Activated naive CD8-positive, alpha-beta T cell treated with anti-CD3 and anti-CD28 coated beads, Interleukin-2, amount 50 U/mL, for 24 hours (primary cell): ENCODE results near the gene MPRIP.
"Not testable (repeated sequence)": the region's sequence is repeated elsewhere in the genome, so short reads cannot be mapped to it uniquely, and the experiment has no call there.

ENCODE experiments used
- ATAC-seq: fragments of 150-1000 bp; cut with Tn5 transposase; one replicate; pipeline ENCODE4 v1.10.0; 2021
- DNase-seq: peaks from one replicate; pipeline ENCODE4 v3.0.0; 2021
- H3K27ac Mint-ChIP-seq: one replicate; pipeline ENCODE4 v1.8.0; 2021; ENCODE audit warnings: mild to moderate bottlenecking, mixed read lengths
- H3K27me3 Mint-ChIP-seq: one replicate; pipeline ENCODE4 v1.8.0; 2021; ENCODE audit warnings: mixed read lengths
- H3K36me3 Mint-ChIP-seq: one replicate; pipeline ENCODE4 v1.8.0; 2021; ENCODE audit warnings: low read depth, mixed read lengths
- H3K4me1 Mint-ChIP-seq: one replicate; pipeline ENCODE4 v1.8.0; 2021; ENCODE audit warnings: mixed read lengths
- H3K4me3 Mint-ChIP-seq: one replicate; pipeline ENCODE4 v1.8.0; 2021; ENCODE audit warnings: mild to moderate bottlenecking, moderate library complexity, mixed read lengths
- H3K9me3 Mint-ChIP-seq: one replicate; pipeline ENCODE4 v1.8.0; 2021; ENCODE audit warnings: mixed read lengths

MPRIP gene

GRCh38 chr17:17042384-17042736 lies at the start of gene MPRIP:
Gene MPRIP, plus strand, starts transcription at chr17:17042457. Its CDS starts 392 bp downstream, at chr17:17042849.
- ATAC-seq = peak; percentile 12
- no peaks in the 10 kb centered on the region for H3K9me3 Mint-ChIP-seq

DNA sequence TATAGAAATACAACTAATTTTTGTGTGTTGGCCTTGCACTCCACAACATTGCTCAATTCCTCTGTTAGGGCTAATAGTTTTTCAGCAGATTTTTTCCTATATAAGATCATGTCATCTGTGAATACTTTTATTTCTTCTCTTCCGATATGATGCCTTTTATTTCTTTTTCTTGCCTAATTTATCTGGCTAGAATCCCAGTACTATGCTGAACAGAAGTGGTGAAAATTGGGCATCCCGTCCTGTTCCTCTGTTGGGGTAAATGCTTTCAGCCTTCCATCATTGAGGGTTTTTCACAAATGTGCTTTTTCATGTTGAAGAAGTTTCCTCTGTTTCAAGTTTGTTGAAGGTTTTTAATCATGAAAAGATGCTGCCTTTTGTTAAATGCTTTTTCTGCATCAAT lies 47.6 kb upstream of the MPRIP start:
- Mint-ChIP-seq H3K4me3 (no peak overlapping the region), H3K9me3 (no peaks in the 10 kb centered on the region), H3K27ac (no peak overlapping the region), H3K27me3 (no peaks in the 10 kb centered on the region), H3K36me3 (no peaks in the 10 kb centered on the region), H3K4me1 (peaks cover 16% of the 10 kb centered on the region)
- no peak for DNase-seq
- no peak for ATAC-seq

More at GRCh38 chr17:17042384-17042736, at the start of gene MPRIP:
- DNase-seq = no peak
- Mint-ChIP-seq H3K27me3 (no peaks in the 10 kb centered on the region), H3K4me1 (peaks cover 52% of the 10 kb centered on the region), H3K36me3 (peaks cover 5% of the 10 kb centered on the region), H3K27ac (peak within 1 kb of the TSS; percentile 55), H3K4me3 (peak within 1 kb of the TSS; percentile 90)

DNA sequence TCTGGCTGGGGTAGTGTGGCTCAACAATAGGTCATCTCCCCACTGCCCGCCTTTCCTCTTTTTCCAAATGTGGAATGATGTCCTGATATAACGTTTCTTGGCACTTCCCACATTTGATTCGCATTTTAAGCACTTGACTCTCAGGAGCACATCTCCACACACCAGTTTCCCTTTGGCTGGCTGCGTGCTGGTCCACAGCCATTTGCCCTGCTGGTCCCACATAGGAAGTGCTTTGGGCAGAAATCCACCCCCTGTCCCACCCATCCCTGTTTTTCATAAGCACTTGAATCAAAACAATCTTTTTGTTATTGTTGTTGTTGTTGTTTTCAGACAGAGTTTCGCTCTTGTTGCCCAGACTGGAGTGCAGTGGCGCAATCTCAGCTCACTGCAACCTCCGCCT lies 46.3 kb upstream of the MPRIP start:
- no peak overlapping the region for H3K4me3 Mint-ChIP-seq
- ATAC-seq (no peak), DNase-seq (no peak)
- H3K36me3 Mint-ChIP-seq = no peaks in the 10 kb centered on the region
- H3K27me3 Mint-ChIP-seq = no peaks in the 10 kb centered on the region
- peaks cover 5% of the 10 kb centered on the region for H3K4me1 Mint-ChIP-seq
- H3K9me3 Mint-ChIP-seq = no peaks in the 10 kb centered on the region
- no peak overlapping the region for H3K27ac Mint-ChIP-seq

DNA sequence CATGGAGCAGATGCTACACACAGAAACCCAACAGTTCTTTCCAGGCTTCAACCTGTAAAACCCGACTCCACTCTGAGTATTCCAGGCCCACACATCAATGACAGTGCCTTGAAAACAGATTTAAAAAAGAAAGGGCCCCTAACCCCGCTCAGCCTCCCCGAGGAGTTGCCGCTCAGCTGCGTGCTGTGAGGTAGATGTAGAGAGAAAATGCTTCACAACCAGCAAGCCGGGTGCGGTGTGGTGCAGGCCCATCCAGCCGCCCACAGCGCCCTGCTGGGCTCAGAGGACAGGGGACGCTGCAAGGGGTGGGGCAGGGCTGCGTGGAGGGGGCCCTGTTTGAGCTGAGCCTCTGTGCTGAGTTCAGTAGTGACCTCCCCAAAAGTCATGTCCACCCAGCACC lies 45.5 kb upstream of the MPRIP start:
- H3K9me3 Mint-ChIP-seq, H3K27me3 Mint-ChIP-seq, H3K4me3 Mint-ChIP-seq, H3K4me1 Mint-ChIP-seq, DNase-seq, H3K27ac Mint-ChIP-seq, ATAC-seq, H3K36me3 Mint-ChIP-seq: not testable (repeated sequence)

GRCh38 chr17:16997514-16998429 lies 44.5 kb upstream of the MPRIP start:
- Mint-ChIP-seq H3K9me3 (no peaks in the 10 kb centered on the region), H3K4me1 (no peaks in the 10 kb centered on the region), H3K4me3 (no peak overlapping the region), H3K36me3 (no peaks in the 10 kb centered on the region), H3K27ac (no peak overlapping the region), H3K27me3 (no peaks in the 10 kb centered on the region)
- no peak for ATAC-seq
- DNase-seq = no peak

- DNase-seq (no peak), ATAC-seq (no peak)
- no peaks in the 10 kb centered on the region for H3K9me3 Mint-ChIP-seq
- no peaks in the 10 kb centered on the region for H3K36me3 Mint-ChIP-seq
- no peaks in the 10 kb centered on the region for H3K27me3 Mint-ChIP-seq
- no peak overlapping the region for H3K27ac Mint-ChIP-seq
- no peaks in the 10 kb centered on the region for H3K4me1 Mint-ChIP-seq
- H3K4me3 Mint-ChIP-seq = no peak overlapping the region
Measured at GRCh38 chr17:16999931-17000625, 42.2 kb upstream of the MPRIP start.

DNA sequence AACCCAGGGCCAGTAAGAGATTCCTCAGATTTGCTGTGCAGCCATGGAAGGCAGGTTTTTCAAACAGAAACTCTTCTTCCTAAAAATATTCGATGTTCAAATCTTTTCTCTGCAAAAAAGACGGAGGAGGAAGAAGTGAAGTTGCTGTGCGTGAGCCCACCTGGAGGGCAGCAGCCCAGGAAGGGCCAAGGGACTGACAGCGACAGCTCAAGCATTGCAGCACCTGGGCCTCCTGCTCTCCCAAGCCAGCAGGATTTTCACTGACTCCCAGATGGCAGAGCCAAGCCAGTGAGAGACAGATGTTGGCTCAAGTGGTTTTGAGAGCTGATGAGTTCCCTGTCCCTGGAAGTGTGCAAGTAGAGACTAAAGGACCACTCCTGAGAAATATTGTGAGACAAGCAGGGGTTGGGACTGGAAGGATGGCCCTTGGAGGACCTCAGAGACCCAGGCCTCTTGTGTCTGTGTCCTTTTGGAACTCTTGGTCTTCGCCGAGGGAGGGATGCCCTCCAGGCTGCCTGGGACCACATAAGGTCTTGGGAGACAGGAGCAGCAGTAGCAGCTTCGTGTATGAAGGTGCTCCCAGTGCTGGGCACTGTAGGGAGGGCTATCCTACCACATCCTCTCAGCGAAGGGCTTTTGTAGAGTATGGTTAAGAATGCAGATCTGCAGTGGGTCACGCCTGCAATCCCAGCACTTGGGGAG lies 41.0 kb upstream of the MPRIP start:
- Mint-ChIP-seq H3K27me3 (no peaks in the 10 kb centered on the region), H3K9me3 (no peaks in the 10 kb centered on the region), H3K27ac (no peak overlapping the region), H3K4me1 (no peaks in the 10 kb centered on the region), H3K4me3 (no peak overlapping the region), H3K36me3 (no peaks in the 10 kb centered on the region)
- DNase-seq (no peak), ATAC-seq (no peak)

- Mint-ChIP-seq H3K27ac (no peak overlapping the region), H3K4me3 (no peak overlapping the region), H3K27me3 (no peaks in the 10 kb centered on the region), H3K9me3 (no peaks in the 10 kb centered on the region), H3K36me3 (no peaks in the 10 kb centered on the region), H3K4me1 (no peaks in the 10 kb centered on the region)
- peak; percentile 85 for ATAC-seq
- peak; percentile 84 for DNase-seq
Measured at GRCh38 chr17:17001874-17002520, 40.3 kb upstream of the MPRIP start.

- not testable (repeated sequence) for H3K36me3 Mint-ChIP-seq, H3K4me1 Mint-ChIP-seq, H3K27me3 Mint-ChIP-seq, ATAC-seq, H3K4me3 Mint-ChIP-seq, DNase-seq, H3K9me3 Mint-ChIP-seq, H3K27ac Mint-ChIP-seq
Measured at GRCh38 chr17:17002731-17003715, 39.2 kb upstream of the MPRIP start.

GRCh38 chr17:17004251-17004996 lies 37.8 kb upstream of the MPRIP start:
- ATAC-seq (no peak), DNase-seq (no peak)
- H3K36me3 Mint-ChIP-seq = no peaks in the 10 kb centered on the region
- H3K4me1 Mint-ChIP-seq = no peaks in the 10 kb centered on the region
- H3K27me3 Mint-ChIP-seq = no peaks in the 10 kb centered on the region
- H3K4me3 Mint-ChIP-seq = no peak overlapping the region
- no peak overlapping the region for H3K27ac Mint-ChIP-seq
- H3K9me3 Mint-ChIP-seq = no peaks in the 10 kb centered on the region

DNA sequence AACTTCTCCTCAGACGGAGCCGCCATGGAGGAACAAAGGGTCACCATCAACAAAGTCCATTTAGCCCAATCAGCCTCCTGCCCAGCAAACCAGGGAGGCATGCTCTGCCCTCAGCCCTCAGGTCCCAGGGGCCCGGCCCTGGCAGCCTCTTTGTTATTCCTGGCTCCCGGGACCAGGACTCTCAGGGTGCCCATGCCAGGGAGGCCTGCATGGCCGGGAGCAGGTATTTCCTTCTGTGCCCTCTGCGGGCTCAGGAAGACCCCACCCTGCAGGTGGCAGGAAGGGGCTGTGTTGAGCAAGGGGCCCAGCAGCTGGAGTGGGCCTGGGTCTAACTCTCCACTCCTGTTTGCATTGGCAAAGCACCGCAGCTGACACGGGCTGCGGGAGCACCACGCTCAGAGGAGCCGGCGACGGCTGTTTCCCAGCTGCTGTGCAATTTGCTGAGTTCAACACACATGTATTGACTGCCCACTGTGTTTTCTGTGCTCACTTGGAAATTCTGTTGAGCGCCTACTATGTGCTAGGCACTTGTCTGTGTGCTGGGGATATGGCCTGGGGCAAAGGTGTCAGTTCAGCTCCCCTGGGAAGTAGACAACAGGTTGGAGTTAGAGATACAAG lies 37.2 kb upstream of the MPRIP start:
- DNase-seq, H3K4me3 Mint-ChIP-seq, H3K4me1 Mint-ChIP-seq, ATAC-seq, H3K27ac Mint-ChIP-seq, H3K36me3 Mint-ChIP-seq, H3K27me3 Mint-ChIP-seq, H3K9me3 Mint-ChIP-seq: not testable (repeated sequence)

DNA sequence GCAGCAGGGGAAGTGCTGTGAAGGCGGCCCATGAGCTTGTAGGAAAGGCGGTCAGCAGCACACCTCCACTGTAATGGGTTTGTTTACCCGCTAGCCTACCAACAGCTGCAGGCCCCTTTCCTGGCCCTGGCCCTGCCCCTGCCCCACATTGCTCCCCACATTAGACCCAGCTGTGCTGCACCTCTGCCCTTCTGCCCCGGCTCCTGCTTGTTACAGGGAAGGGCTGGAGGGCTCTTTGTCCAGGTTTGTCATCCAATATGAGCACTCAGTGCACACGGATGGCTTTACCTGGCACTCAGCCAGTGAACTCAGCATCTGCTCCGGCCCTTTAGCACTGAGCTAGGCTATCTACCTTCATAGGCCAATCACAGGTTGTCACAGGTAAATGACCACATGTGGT lies 34.4 kb upstream of the MPRIP start:
- H3K4me1 Mint-ChIP-seq, H3K27me3 Mint-ChIP-seq, ATAC-seq, H3K4me3 Mint-ChIP-seq, H3K9me3 Mint-ChIP-seq, H3K36me3 Mint-ChIP-seq, H3K27ac Mint-ChIP-seq, DNase-seq: not testable (repeated sequence)
